NCI-H2171 (cell line): ENCODE results near the gene CSKMT.
"Not testable (repeated sequence)": the region's sequence is repeated elsewhere in the genome, so short reads cannot be mapped to it uniquely, and the experiment has no call there.

Source experiments
- DNase-seq: peaks from one replicate; lab custom pipeline; 2025; lab: John Stamatoyannopoulos, UW

Gene CSKMT, protein sequence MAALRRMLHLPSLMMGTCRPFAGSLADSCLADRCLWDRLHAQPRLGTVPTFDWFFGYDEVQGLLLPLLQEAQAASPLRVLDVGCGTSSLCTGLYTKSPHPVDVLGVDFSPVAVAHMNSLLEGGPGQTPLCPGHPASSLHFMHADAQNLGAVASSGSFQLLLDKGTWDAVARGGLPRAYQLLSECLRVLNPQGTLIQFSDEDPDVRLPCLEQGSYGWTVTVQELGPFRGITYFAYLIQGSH

DNA sequence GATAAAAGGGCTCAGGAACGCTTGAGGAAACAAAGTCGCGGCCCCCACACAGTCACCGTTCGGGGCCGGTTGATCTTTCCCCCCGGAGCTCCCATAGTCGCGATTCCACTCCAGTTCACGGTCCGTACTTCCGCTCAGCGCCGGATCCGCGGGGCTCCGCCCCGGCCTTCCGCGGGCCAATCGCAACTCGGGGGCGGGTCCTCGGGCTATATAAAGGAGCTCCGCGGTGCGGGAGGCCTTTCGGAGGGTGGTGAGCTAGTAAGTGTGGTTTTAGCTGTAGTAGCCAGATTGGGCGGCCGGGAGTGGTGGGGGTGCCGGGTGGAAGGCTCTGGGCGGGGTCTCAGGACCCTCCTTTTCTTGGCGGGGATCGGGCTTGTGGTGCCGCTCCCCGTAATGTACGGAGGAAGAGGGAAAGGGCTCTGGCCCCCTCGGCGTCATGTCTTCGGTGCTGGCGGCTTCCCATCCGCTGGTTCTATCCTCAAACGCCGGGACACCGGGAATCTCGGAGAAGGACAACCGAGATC, at the start of gene CSKMT, which contains the start of gene C11orf98:
Gene CSKMT, plus strand, starts transcription at position 238 of the 524 bp plus-strand sequence. CDS start 568 bp downstream, outside the sequence.
Gene C11orf98, minus strand, starts transcription at position 136 of the 524 bp plus-strand sequence. Its CDS starts 41 bp downstream, at position 95.
- DNase-seq: peak; percentile 90

DNA sequence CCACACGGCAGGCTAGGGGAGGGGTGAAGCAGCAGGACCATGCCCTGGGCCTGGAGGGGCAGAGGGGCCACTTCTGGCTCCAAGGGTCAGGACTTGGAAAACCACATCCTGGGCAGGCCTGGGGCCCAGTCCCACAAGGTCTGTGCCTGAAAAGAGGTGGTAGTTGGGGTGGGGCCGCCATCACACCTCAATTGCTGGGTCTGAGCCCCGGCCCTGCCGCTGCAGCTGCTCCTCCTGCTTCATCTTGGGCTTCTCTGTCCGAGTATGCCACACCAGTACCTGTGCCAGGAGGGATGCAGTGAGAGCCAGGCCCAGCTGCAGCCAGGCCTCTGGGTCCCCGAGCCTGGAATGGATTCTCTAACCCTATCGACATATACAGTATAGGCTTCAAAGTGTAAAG, 49.6 kb upstream of the CSKMT start:
- DNase-seq: no peak

GRCh38 chr11:62616957-62617356, 48.2 kb upstream of the CSKMT start:
- DNase-seq: not testable (repeated sequence)

DNA sequence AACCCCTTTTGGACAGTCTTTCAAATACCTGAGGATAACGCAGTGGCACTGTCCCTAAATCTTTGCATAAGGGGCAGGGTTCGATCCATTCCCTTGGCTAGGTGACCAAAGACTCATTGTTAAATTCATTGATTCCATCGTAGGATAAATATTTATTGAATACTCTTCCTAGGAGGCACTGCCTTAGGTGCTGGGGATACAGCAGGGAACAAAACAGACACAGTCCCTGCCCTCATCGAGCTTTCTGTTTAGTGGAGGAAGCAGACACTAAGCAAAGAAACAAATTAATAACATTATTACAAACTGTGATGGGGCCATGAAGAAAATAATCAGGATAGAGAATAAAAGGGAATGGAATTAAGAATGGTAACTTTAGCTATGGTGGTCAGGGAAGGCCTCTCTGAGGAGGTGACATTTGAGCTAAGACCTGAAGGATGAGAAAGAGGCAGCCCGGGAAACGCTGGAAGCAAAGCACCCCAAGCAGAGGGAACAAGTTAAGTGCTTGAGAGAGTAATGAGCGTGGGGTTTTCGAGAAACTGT, 44.0 kb upstream of the CSKMT start:
- DNase-seq: no peak

DNA sequence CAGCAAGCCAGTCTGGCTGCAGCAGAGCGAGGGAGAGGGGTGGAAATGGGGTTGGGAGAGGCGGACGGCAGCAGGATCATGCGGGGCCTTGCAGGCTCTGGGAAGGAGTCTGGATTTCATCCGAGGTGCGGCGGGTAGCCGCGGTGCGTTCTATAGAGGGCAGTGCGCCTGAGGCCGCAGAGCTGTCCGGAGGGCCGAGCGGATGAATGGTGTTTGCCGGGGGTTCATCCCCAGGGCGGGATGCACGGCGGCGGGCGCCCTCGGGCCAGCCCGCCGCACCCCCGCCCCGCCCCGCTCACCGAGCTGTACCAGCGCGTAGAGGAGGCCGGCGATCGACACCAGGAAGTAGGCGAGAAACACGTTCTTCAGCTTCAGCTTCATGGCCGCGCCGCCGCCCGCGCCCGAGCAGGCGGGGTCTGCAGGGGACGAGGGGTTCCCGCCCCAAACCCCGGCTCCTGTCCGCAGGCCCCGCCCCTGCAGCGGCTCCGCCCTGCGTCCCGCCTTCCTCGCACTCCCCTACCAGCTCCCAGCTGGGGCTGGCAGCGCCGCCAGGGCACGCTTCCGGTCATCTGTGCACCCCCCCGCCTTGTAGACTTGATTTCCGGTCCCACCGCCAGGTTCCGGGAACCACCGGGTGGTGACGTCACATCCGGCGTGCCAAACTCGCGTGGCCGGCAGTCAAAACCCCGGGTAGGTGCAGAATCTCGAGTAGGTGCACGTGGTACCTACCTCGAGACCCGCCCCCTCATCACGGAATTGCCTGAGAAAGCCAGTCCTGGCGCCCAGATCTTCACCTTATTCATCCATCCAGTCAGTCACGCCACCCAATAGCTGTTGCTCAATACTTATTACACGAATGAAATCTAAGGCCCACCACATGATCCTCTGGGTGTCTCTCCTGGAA, 43.3 kb upstream of the CSKMT start, which contains the start of gene B3GAT3:
Gene B3GAT3, minus strand, starts transcription at position 420 of the 904 bp plus-strand sequence. Its CDS starts 39 bp downstream, at position 381.
- peak; percentile 96 for DNase-seq

DNA sequence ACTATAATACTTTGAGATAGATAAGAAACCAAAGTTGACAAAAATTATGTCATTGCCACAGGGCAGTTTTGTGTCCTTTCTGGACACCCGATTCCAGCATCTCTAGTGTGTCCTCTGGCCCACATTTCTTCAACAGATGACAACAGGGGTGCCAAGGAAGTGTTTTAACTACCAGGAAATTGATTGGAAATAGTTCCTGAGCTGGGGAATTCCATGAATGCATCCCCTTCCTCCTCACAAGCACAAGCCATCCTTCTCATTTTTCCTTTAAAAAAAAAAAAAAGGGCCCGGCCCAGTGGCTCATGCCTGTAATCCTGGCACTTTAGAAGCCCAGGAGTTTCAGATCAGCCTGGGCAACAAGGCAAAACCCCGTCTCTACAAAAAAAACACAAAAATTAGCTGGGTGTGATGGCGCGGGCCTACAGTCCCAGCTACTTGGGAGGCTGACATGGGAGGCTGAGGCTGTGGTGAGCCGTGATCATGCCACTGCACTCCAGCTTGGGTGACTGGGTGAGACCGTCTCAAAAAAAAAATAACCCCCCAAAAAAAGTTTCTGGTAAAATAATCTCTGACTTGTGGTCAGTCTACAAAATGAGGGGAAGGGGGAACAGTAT, 42.5 kb upstream of the CSKMT start:
- no peak for DNase-seq

GRCh38 chr11:62627713-62628112, 37.4 kb upstream of the CSKMT start:
- DNase-seq: no peak

DNA sequence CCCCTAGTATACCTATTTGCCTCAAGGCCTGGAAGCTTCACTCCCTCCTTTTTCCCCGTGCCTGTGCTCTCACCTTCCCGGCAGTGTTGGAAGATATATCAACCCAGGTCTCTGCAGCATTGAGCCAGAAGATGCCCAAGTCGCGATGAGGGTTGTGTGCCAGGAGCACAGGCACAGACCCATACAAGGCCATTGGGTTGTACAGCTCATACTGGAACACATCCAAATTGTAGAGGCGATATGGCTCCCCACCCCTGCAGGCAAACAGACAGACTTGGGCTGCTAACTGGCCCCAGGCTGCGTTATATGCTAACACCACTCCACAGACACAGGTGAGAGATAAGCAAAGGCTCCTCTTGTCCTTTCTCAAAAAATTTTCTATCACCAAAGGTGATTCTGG, 32.6 kb upstream of the CSKMT start:
- DNase-seq: no peak

- DNase-seq: no peak
Observed at GRCh38 chr11:62644220-62644619, 20.9 kb upstream of the CSKMT start.

- DNase-seq: no peak
Observed at GRCh38 chr11:62645671-62645945, 19.5 kb upstream of the CSKMT start.

DNA sequence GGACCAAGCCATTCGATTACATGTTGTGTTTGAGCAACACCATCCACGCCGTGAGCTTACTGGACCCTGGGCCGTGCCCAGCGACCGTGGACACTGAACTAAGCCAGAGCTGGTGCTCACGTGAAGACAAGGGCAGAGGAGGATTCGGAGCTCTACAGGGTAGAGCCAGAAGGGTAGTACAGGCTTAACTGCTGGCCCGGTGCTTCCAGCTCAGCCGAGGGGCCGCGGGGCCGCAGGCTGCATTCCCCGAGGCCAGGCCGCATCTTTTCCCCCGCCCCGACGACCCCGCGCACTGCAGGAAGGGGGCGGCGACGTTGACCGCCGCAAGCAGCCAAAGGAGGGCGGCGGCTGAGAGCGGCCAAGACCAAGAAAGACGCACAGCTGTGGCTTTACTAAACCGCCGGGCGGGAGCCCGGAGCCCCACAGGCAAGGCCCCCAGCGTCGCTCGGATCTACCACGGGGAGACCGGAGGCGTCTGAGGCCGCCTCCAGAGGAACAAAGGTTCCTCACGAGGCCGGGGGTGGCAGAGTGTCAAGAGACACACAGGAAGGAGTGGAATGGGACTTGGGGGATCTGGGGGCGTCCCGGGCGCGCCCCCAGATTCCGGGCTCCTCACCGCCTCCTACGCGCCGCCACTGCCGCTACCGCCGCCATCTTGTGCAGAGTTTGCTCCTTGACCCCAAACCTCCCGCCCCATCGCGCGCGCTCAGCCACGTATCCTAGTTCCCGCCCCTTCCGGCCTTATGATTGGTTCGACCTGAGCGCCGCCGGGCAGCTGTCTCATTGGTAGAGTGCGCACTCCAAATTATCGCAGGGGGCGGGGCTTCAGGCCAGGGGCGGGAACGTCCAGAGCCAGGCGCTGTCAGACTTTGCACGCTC, 18.9 kb upstream of the CSKMT start, which contains the start of gene GANAB:
Gene GANAB, minus strand, starts transcription at position 668 of the 879 bp plus-strand sequence. Its CDS starts 14 bp downstream, at position 654.
- DNase-seq: peak; percentile 99

GRCh38 chr11:62646825-62647608, 18.1 kb upstream of the CSKMT start:
- no peak for DNase-seq

- DNase-seq: no peak
Observed at GRCh38 chr11:62647609-62648005, 17.5 kb upstream of the CSKMT start.

DNA sequence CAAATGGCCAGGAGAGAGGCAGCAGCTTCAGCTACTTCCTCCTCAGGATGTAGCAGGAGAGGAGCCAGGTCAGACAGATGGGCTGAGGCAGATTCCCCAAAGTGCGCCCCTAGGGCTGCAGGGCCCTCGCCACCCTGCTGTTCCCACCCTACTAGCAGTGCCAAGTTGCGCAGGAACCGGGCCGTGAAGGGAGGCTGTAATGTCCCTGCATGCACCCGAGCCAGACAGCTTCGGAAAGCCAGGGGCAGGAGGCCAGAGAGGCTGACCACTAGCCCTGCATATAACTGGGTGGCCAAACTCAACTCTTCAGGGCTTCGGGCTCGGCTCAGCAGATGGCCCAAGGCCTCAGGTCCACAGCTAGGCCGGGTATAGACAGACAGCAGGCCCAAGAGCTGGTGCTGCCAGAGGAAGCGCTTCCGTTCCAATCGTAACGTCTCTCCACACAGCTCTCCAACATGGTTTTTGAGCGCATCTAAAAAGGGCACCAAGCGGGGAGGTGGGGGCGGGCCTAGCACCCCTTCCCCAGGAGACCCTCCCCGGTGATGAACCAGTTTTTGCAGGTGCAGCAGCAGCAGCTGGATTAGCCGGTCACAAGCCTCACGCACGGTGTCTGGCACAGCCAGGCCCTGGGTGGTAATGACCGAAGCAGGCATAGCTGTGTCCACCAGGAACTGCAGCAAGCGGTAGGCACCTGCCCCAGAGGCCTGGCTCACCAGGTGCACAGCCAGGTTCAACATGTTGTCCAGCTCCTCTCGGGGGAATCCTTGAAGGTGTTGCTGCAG, 16.7 kb upstream of the CSKMT start:
- DNase-seq: no peak

GRCh38 chr11:62648967-62649364, 16.1 kb upstream of the CSKMT start:
- DNase-seq: no peak

DNA sequence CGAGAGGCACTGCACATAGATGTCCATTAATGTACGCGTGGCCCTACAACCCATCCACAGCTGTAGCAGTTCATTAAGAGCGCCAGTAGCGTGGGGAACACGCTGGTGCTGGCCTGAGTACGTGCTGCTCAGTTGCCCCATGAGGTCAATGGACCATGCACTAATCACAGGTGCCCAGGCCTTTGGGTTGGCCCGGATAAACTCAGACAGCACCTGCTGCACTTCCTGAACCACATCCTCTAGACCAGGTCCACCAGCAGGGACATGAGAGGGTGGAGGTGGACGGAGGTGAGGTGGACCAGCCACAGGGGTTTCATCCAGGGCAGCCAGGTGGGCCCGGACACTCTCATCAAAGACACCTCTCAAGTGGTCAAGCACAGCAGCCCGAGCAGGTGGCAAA, 15.6 kb upstream of the CSKMT start:
- DNase-seq: no peak

DNA sequence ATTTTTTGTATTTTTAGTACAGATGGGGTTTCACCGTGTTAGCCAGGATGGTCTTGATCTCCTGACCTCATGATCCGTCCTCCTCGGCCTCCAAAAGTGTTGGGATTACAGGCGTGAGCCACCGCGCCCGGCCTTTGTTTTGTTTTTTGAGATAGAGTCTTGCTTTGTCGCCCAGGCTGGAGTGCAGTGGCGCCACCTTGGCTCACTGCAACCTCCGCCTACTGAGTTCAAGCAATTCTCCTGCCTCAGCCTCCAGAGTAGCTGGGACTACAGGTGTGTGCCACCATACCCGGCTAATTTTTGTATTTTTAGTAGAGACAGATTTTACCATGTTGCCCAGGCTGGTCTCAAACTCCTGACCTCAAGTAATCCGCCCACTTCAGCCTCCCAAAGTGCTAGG, 14.8 kb upstream of the CSKMT start:
- not testable (repeated sequence) for DNase-seq

DNA sequence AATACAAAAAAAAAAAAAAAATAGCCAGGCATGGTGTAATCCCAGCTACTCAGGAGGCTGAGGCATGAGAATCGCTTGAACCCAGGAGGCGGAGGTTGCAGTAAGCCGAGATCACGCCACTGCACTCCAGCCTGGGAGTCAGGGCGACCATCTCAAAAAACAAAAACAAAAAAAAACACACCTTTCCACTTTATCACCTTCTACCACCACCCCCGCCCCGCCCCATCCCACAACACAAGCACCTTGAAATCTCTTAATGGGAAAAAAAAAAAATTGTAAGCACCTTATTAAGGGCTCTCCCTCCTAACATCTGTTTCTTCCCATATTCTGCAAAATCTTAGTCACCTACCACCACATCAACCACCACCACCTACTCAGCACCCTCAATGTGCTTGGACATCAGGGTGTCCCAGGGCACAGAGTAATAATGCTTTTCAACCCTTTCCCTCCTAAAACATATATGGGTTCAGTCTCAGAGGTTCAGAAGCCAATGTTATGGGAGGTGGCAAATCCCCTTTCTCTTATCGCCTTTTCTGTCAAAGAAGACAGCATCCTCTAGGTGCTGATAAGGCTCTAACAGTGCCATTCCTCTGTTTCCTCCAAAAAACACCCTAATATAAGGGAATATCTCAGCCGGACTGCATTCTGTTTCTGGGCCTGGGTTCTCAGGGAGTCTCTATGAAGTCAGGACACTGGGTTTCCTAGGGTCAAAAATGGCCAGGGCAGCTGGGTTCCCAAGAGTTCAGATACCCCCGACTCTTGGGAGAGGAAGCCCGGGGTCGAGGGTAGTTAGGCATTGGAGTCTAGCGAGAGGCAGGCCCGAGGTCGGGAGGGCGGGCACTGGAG, 12.7 kb upstream of the CSKMT start:
- DNase-seq: no peak

DNA sequence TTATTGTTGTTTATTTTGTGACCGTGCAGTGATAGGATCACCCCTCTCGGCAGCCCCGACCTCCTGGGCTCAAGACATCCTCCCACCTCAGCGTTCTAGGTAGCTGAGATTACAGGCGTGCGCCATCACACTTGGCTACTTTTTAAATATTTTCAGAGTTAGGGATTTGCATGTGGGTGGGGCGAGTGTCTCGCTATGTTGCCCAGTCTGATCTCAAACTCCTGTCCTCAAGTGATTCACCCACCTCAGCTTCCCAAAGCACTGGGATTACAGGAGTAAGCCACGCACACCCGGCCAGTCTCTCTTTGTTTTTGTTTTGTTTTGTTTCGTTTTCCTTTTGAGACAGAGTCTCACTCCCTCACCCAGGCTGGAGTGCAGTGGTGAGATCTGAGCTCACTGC, 10.8 kb upstream of the CSKMT start:
- no peak for DNase-seq
